ENCODE measurements around the gene DNAH2. TPM values are rescaled to one million over a fixed set of nuclear protein-coding genes. Genes with fewer than 3 reads are reported as not detected.
A peak's percentile ranks its signal among the peaks of the same experiment; 100 is the strongest.

The DNAH2 gene
- total and polyA plus RNA-seq, 2 of the 13 experiments (the other 11 are each of a cell fraction or from before 2014, with no cell fraction given), result not detected

DNA sequence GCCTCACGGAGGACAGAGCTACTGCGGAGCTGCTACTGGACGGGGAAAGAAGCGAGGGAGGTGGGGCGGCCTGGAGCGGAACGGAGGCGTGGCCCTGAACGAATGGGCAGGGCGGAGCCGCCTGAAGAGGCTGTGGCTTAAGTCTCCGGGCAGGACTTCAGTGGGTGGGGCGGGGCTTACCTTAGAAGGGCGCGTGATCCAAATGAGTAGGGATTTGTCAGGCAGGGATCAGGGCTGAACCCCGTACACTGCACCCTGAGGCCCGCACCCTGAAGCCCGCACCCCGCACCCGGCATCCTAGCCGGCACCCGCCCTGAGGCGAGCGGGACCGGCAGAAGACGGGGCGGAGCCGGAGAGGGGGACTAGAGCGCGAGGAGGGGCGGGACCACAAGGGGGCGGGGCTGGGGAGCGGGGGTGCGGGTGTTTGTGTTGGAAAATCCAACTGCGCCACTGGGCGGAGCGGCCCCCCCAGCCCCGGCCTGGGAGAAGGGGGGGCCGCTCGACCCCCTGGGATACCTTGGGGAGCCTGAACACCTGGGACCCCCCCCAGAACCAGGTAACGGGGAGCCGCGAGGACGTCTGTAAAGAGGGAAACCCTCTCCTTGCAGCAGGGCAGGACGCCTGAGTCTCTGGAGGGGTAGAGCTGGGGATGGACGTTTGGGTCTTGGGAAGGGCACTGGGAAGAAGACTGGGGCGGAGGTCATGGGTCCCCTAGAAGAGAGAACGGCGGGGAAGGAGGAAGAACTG is 116.4 kb downstream of the DNAH2 start, which contains the start of gene KDM6B (continued):
- TF ChIP-seq, protein P1, sequence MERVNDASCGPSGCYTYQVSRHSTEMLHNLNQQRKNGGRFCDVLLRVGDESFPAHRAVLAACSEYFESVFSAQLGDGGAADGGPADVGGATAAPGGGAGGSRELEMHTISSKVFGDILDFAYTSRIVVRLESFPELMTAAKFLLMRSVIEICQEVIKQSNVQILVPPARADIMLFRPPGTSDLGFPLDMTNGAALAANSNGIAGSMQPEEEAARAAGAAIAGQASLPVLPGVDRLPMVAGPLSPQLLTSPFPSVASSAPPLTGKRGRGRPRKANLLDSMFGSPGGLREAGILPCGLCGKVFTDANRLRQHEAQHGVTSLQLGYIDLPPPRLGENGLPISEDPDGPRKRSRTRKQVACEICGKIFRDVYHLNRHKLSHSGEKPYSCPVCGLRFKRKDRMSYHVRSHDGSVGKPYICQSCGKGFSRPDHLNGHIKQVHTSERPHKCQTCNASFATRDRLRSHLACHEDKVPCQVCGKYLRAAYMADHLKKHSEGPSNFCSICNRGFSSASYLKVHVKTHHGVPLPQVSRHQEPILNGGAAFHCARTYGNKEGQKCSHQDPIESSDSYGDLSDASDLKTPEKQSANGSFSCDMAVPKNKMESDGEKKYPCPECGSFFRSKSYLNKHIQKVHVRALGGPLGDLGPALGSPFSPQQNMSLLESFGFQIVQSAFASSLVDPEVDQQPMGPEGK (CRISPR knock-in tag; IDR thresholded peaks at IDR 0.05), result peak; percentile 26; the same call in 1 of the 2 replicates
- TF ChIP-seq MEF2D (CRISPR knock-in tag; IDR thresholded peaks at IDR 0.05) (0 out of 2 replicates have a peak, but pooled peaks have one; percentile 41), ZNF329 (CRISPR knock-in tag; IDR thresholded peaks at IDR 0.05; ENCODE audit: low read depth) (no peak), MXI1 (IDR thresholded peaks at IDR 0.05; ENCODE audit: borderline replicate concordance, low read depth, low read length) (peak; percentile 51; the same call in 1 of the 3 replicates), SP2 (CRISPR knock-in tag; IDR thresholded peaks at IDR 0.05) (no peak), HIVEP1 (CRISPR knock-in tag; IDR thresholded peaks at IDR 0.05) (no peak), SAP130 (CRISPR knock-in tag; IDR thresholded peaks at IDR 0.05; ENCODE audit: low read depth) (peak; percentile 87), ZNF605 (CRISPR knock-in tag; IDR thresholded peaks at IDR 0.05) (no peak), ZKSCAN5 (CRISPR knock-in tag; IDR thresholded peaks at IDR 0.05) (no peak), DR1 (CRISPR knock-in tag; IDR thresholded peaks at IDR 0.05) (0 out of 2 replicates have a peak, but pooled peaks have one; percentile 23), ZNF746 (CRISPR knock-in tag; IDR thresholded peaks at IDR 0.05) (no peak), SALL2 (CRISPR knock-in tag; IDR thresholded peaks at IDR 0.05) (peak; percentile 42; the same call in 1 of the 2 replicates), ARNT2 (CRISPR knock-in tag; IDR thresholded peaks at IDR 0.05; ENCODE audit: low read depth) (0 out of 2 replicates have a peak, but pooled peaks have one; percentile 39), MBNL3 (CRISPR knock-in tag; conservative IDR thresholded peaks at IDR 0.05) (no peak), IRF2 (CRISPR knock-in tag; IDR thresholded peaks at IDR 0.05) (no peak), ZNF777 (CRISPR knock-in tag; IDR thresholded peaks at IDR 0.05) (peak; percentile 2; the same call in 1 of the 2 replicates), KLF13 (CRISPR knock-in tag; IDR thresholded peaks at IDR 0.05) (no peak), ZFY (CRISPR knock-in tag; IDR thresholded peaks at IDR 0.05) (peak; percentile 41; the same call in 1 of the 2 replicates), ZNF235 (CRISPR knock-in tag; IDR thresholded peaks at IDR 0.05; ENCODE audit: borderline replicate concordance) (0 out of 2 replicates have a peak, but pooled peaks have one; percentile 40), HDAC1 (CRISPR knock-in tag; IDR thresholded peaks at IDR 0.05) (peak; percentile 19; the same call in 1 of the 2 replicates), ZBTB7A (CRISPR knock-in tag; IDR thresholded peaks at IDR 0.05) (no peak)
- TF ChIP-seq, protein P2, sequence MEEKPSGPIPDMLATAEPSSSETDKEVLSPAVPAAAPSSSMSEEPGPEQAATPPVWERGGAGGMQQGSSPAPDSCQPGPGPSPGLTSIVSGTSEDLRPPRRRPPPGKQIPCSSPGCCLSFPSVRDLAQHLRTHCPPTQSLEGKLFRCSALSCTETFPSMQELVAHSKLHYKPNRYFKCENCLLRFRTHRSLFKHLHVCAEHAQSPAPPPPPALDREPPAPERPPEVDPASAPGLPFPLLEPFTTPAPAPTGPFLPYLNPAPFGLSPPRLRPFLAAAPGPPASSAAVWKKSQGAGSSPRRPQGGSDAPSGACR (CRISPR knock-in tag; IDR thresholded peaks at IDR 0.05), result 0 out of 2 replicates have a peak, but pooled peaks have one; percentile 37
- TF ChIP-seq, protein P3, sequence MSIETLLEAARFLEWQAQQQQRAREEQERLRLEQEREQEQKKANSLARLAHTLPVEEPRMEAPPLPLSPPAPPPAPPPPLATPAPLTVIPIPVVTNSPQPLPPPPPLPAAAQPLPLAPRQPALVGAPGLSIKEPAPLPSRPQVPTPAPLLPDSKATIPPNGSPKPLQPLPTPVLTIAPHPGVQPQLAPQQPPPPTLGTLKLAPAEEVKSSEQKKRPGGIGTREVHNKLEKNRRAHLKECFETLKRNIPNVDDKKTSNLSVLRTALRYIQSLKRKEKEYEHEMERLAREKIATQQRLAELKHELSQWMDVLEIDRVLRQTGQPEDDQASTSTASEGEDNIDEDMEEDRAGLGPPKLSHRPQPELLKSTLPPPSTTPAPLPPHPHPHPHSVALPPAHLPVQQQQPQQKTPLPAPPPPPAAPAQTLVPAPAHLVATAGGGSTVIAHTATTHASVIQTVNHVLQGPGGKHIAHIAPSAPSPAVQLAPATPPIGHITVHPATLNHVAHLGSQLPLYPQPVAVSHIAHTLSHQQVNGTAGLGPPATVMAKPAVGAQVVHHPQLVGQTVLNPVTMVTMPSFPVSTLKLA (IDR thresholded peaks at IDR 0.05), result 0 out of 2 replicates have a peak, but pooled peaks have one; percentile 18
- TF ChIP-seq, protein P4, sequence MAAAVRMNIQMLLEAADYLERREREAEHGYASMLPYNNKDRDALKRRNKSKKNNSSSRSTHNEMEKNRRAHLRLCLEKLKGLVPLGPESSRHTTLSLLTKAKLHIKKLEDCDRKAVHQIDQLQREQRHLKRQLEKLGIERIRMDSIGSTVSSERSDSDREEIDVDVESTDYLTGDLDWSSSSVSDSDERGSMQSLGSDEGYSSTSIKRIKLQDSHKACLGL (CRISPR knock-in tag; IDR thresholded peaks at IDR 0.05), result peak; percentile 41; the same call in 1 of the 2 replicates
- TF ChIP-seq, protein P5, sequence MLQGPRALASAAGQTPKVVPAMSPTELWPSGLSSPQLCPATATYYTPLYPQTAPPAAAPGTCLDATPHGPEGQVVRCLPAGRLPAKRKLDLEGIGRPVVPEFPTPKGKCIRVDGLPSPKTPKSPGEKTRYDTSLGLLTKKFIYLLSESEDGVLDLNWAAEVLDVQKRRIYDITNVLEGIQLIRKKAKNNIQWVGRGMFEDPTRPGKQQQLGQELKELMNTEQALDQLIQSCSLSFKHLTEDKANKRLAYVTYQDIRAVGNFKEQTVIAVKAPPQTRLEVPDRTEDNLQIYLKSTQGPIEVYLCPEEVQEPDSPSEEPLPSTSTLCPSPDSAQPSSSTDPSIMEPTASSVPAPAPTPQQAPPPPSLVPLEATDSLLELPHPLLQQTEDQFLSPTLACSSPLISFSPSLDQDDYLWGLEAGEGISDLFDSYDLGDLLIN (CRISPR knock-in tag; IDR thresholded peaks at IDR 0.05; ENCODE audit: borderline replicate concordance), result no peak
